ENCODE data around the gene SLC17A2. TPM values are rescaled to one million over a fixed set of nuclear protein-coding genes. Genes with fewer than 3 reads are reported as not detected.

Gene SLC17A2
- total and polyA plus RNA-seq, 12 donors = not detected

DNA sequence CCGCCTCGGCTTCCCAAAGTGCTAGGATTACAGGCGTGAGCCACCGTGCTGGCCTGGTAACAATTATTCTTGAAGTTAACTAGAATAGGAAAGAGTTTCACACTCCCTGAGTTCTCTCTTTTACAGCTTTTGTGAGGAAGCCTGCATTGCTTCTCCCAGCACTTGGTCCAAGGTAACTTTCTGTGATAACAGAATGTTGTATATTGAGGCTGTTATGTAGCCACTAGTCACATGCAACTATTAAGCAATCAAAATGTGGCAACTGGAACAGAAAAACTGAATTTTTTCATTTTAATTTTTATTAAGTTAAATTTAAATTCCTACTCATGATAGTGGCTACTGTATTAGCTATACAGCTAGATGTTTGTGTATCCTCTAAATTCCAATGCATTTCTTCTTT lies 34.6 kb upstream of the SLC17A2 start:
- WGBS, 4 donors = 87 to 96% (median 89%) methylated on average over 4 of the region's 4 CpGs
- TF ChIP-seq, protein P1, sequence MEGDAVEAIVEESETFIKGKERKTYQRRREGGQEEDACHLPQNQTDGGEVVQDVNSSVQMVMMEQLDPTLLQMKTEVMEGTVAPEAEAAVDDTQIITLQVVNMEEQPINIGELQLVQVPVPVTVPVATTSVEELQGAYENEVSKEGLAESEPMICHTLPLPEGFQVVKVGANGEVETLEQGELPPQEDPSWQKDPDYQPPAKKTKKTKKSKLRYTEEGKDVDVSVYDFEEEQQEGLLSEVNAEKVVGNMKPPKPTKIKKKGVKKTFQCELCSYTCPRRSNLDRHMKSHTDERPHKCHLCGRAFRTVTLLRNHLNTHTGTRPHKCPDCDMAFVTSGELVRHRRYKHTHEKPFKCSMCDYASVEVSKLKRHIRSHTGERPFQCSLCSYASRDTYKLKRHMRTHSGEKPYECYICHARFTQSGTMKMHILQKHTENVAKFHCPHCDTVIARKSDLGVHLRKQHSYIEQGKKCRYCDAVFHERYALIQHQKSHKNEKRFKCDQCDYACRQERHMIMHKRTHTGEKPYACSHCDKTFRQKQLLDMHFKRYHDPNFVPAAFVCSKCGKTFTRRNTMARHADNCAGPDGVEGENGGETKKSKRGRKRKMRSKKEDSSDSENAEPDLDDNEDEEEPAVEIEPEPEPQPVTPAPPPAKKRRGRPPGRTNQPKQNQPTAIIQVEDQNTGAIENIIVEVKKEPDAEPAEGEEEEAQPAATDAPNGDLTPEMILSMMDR (IDR thresholded peaks at IDR 0.05) = no peak
- TF ChIP-seq POLR2A (IDR thresholded peaks at IDR 0.05) = no peak
- DNase-seq = no peak
- H3K4me1 ChIP-seq (replicated peaks in 1 of 2) = peaks cover 21 to 64% of the 10 kb centered on the region in 2 donors
- no peak overlapping the region for H3K27ac ChIP-seq
- intact Hi-C loops (cut with DNase I) = no loop called here
- H3K4me3 ChIP-seq = peak overlapping the region in 1 of 4 donors; percentile 67
- H3K9me3 ChIP-seq (replicated peaks in 1 of 3) = no peaks in the 10 kb centered on the region
- H3K36me3 ChIP-seq (replicated peaks in 1 of 2) = peaks cover 0 to 30% of the 10 kb centered on the region in 2 donors
- no peaks in the 10 kb centered on the region for H3K27me3 ChIP-seq

GRCh38 chr6:25963426-25964123 lies 33.1 kb upstream of the SLC17A2 start:
- 19 to 23% (median 21%) methylated on average over 6 of the region's 6 CpGs for WGBS, 4 donors
- H3K36me3 ChIP-seq (replicated peaks in 1 of 2) = peaks cover 0 to 19% of the 10 kb centered on the region in 2 donors
- intact Hi-C loops (cut with DNase I) = no loop called here
- no peaks in the 10 kb centered on the region for H3K27me3 ChIP-seq
- TF ChIP-seq, protein P1 (IDR thresholded peaks at IDR 0.05) = no peak
- no peak for TF ChIP-seq POLR2A (IDR thresholded peaks at IDR 0.05)
- H3K4me1 ChIP-seq (replicated peaks in 1 of 2) = peaks cover 20 to 58% of the 10 kb centered on the region in 2 donors
- no peaks in the 10 kb centered on the region for H3K9me3 ChIP-seq (replicated peaks in 1 of 3)
- H3K4me3 ChIP-seq = peak overlapping the region in 2 of 4 donors; percentile 48 to 67
- no peak for DNase-seq
- H3K27ac ChIP-seq = peak overlapping the region in 3 of 5 donors; percentile 83 to 93 (median 93)

- Histone ChIP-seq H3K4me1 (replicated peaks in 1 of 2) (peaks cover 16 to 47% of the 10 kb centered on the region in 2 donors), H3K4me3 (peak within 1 kb of the TSS in 3 of 4 donors; percentile 48 to 74 (median 67)), H3K36me3 (replicated peaks in 1 of 2) (peaks cover 0 to 19% of the 10 kb centered on the region in 2 donors), H3K27me3 (no peaks in the 10 kb centered on the region), H3K9me3 (replicated peaks in 1 of 3) (no peaks in the 10 kb centered on the region), H3K27ac (peak within 1 kb of the TSS; percentile 74 to 93 (median 89))
- WGBS, 4 donors = 2 to 12% (median 8%) methylated on average over 11 of the region's 11 CpGs
- TF ChIP-seq POLR2A (IDR thresholded peaks at IDR 0.05) = peak; percentile 84 to 94
- TF ChIP-seq, protein P1 (IDR thresholded peaks at IDR 0.05) = no peak
- DNase-seq = peak; percentile 74 to 90 (median 86)
- intact Hi-C loops (cut with DNase I) = no loop called here
Measured at GRCh38 chr6:25962149-25963127, 31.9 kb upstream of the SLC17A2 start, which contains the start of gene TRIM38. TRIM38 (plus strand) TSS chr6:25962802; CDS start chr6:25966523, 3,721 bp downstream.
